CD14-positive monocyte (primary cell): ENCODE measurements around the gene ENTPD7. TPM values are rescaled to one million over a fixed set of nuclear protein-coding genes. Genes with fewer than 3 reads are reported as not detected.
"Not testable (repeated sequence)": the region's sequence is repeated elsewhere in the genome, so short reads cannot be mapped to it uniquely, and the experiment has no call there.

Experiments
- DNase-seq, 3 donors: peaks; one replicate each; pipeline ENCODE4 v3.0.0-alpha.2; 2011 to 2022
- H2AFZ ChIP-seq: 2 replicates; pipeline ENCODE4 v1.6.0; 2012; ENCODE audit warnings: mild to moderate bottlenecking, low read depth, low read length, inconsistent platforms; ENCODE audit not compliant: insufficient read depth, poor library complexity, severe bottlenecking
- H3K27ac ChIP-seq, 2 donors: 1 replicate in 1 of 2; 2 replicates in 1 of 2; pipeline ENCODE4 v1.5.1; 2012 to 2013; ENCODE audit warnings: low read length in 2 of 2, control low read depth in 1 of 2, inconsistent platforms in 1 of 2, low read depth in 1 of 2, mild to moderate bottlenecking in 1 of 2
- H3K27me3 ChIP-seq, 2 donors: one replicate each; pipeline versions ENCODE4 v1.6.0 to v1.6.1; 2011 to 2013; ENCODE audit warnings: low read length in 2 of 2; ENCODE audit not compliant: control insufficient read depth in 2 of 2, insufficient read depth in 2 of 2
- H3K36me3 ChIP-seq, 2 donors: replicated peaks in 1 of 2; 1 replicate in 1 of 2; 2 replicates in 1 of 2; pipeline versions ENCODE4 v1.5.1 to v1.6.1; 2012 to 2013; ENCODE audit warnings: low read length in 2 of 2, control low read depth in 1 of 2, inconsistent platforms in 1 of 2, mild to moderate bottlenecking in 1 of 2; ENCODE audit not compliant: insufficient read depth in 2 of 2, control insufficient read depth in 1 of 2
- H3K4me1 ChIP-seq, 2 donors: 1 replicate in 1 of 2; 2 replicates in 1 of 2; pipeline versions ENCODE4 v1.5.1 to v1.6.1; 2012 to 2013; ENCODE audit warnings: low read length in 2 of 2, control low read depth in 1 of 2, inconsistent platforms in 1 of 2, mild to moderate bottlenecking in 1 of 2, moderate library complexity in 1 of 2; ENCODE audit not compliant: insufficient read depth in 2 of 2, control insufficient read depth in 1 of 2
- H3K4me2 ChIP-seq: replicated peaks from 2 replicates; pipeline ENCODE3; 2012; ENCODE audit warnings: low read length, moderate library complexity, mild to moderate bottlenecking; ENCODE audit not compliant: poor library complexity, severe bottlenecking; ENCODE audit errors: extremely low read depth
- H3K4me3 ChIP-seq, 3 experiments: fragments of 200-600 bp in 1 of 3; sonication (generic) in 1 of 3; replicated peaks in 1 of 3; 1 replicate in 2 of 3; 2 replicates in 1 of 3; pipeline ENCODE4 v1.5.1; 2011 to 2013; ENCODE audit warnings: low read length in 3 of 3, mild to moderate bottlenecking in 3 of 3, control low read depth in 2 of 3, low read depth in 2 of 3, inconsistent platforms in 1 of 3, moderate library complexity in 1 of 3
- H3K79me2 ChIP-seq: 2 replicates; pipeline ENCODE4 v1.6.0; 2012; ENCODE audit warnings: mild to moderate bottlenecking, control low read depth, inconsistent platforms, low read length, moderate library complexity; ENCODE audit not compliant: insufficient read depth
- H3K9ac ChIP-seq: 2 replicates; pipeline ENCODE4 v1.6.0; 2017; ENCODE audit warnings: low read length, mild to moderate bottlenecking; ENCODE audit not compliant: insufficient read depth, poor library complexity, severe bottlenecking
- H3K9me3 ChIP-seq, 2 donors: replicated peaks in 1 of 2; 1 replicate in 1 of 2; 2 replicates in 1 of 2; pipeline versions ENCODE4 v1.5.1 to v1.6.1; 2012 to 2013; ENCODE audit warnings: low read length in 2 of 2, control low read depth in 1 of 2; ENCODE audit not compliant: control insufficient read depth in 1 of 2, insufficient read depth in 1 of 2
- H4K20me1 ChIP-seq: 2 replicates; pipeline ENCODE4 v1.6.0; 2012; ENCODE audit warnings: mild to moderate bottlenecking, low read length, control low read depth, moderate library complexity; ENCODE audit not compliant: insufficient read depth
- H3K27ac Mint-ChIP-seq, 7 donors: one replicate each; pipeline ENCODE4 v1.8.0; 2020; ENCODE audit warnings: mild to moderate bottlenecking in 7 of 7, mixed read lengths in 7 of 7, moderate library complexity in 6 of 7, inconsistent platforms in 2 of 7
- H3K27me3 Mint-ChIP-seq, 3 donors: one replicate each; pipeline ENCODE4 v1.8.0; 2021 to 2022; ENCODE audit warnings: low read depth in 3 of 3, mild to moderate bottlenecking in 3 of 3, mixed read lengths in 3 of 3, moderate library complexity in 3 of 3, inconsistent platforms in 1 of 3
- H3K36me3 Mint-ChIP-seq, 2 donors: one replicate each; pipeline ENCODE4 v1.8.0; 2020; ENCODE audit warnings: mixed read lengths in 2 of 2, inconsistent platforms in 1 of 2, mild to moderate bottlenecking in 1 of 2
- H3K4me1 Mint-ChIP-seq: one replicate; pipeline ENCODE4 v1.8.0; 2020; ENCODE audit warnings: mild to moderate bottlenecking, mixed read lengths
- H3K4me3 Mint-ChIP-seq, 2 donors: one replicate each; pipeline ENCODE4 v1.8.0; 2020; ENCODE audit warnings: mild to moderate bottlenecking in 2 of 2, mixed read lengths in 2 of 2, moderate library complexity in 1 of 2
- H3K9me3 Mint-ChIP-seq, 7 donors: one replicate each; pipeline ENCODE4 v1.8.0; 2020 to 2022; ENCODE audit warnings: mixed read lengths in 7 of 7, mild to moderate bottlenecking in 6 of 7, moderate library complexity in 6 of 7, inconsistent platforms in 2 of 7
- WGBS: methylation state at CpG from one replicate; pipeline ENCODE4 v1.1.5; 2013; ENCODE audit warnings: missing lambda C conversion rate; ENCODE audit not compliant: insufficient coverage; 5-methylcytosine and 5-hydroxymethylcytosine counted together
- intact Hi-C, 2 donors: fragments of 100-400 bp; cut with micrococcal nuclease; formaldehyde crosslinking; loops; one replicate each; pipeline versions ENCODE4 v1.15.0 to v1.15.1; 2023
- polyA plus RNA-seq, 3 donors: library from polyadenylated mRNA; depleted of rRNA in 1 of 3; unstranded in 2 of 3; stranded (reverse) in 1 of 3; fragments of 300-500 nt in 2 of 3; fragments of >200 nt in 1 of 3; fragmentation: Illumina TruSeq in 2 of 3; gene quantifications; 1 replicate in 2 of 3; 2 replicates in 1 of 3; pipeline ENCODE4 v1.2.3, GENCODE V29; 2012 to 2021
- TF ChIP-seq, protein P1 (sequence below): fragments of 200-600 bp; IDR thresholded peaks from one replicate; pipeline ENCODE4 v1.8.0; 2022; ENCODE audit warnings: antibody characterized with exemption, mild to moderate bottlenecking

Gene ENTPD7
- polyA plus RNA-seq, 3 donors = 1.2 to 2.9 (median 2.2) TPM

DNA sequence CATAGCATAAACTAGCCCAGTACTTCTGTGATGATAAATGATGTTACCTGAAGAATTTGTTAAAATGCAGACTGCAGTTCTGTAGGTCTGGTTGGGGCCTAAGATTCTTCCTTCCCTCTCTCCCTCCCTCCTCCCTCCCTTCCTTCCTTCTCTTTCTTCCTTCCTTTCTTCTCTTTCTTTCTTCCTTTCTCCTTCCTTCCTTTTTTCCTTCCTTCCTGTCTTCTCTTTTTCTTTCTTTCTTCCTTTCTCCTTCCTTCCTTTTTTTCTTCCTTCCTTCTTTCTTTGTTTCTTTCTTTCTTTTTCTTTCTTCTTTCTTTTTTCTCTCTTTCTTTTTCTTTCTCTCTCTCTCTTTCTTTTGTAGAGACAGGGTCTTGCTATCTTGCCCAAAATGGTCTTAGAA, 35.4 kb upstream of the ENTPD7 start:
- H4K20me1 ChIP-seq = no peaks in the 10 kb centered on the region
- Mint-ChIP-seq H3K9me3 (peaks cover 0 to 3% (median 2%) of the 10 kb centered on the region in 7 donors), H3K4me3 (no peak overlapping the region), H3K36me3 (no peaks in the 10 kb centered on the region), H3K27me3 (peaks cover 0 to 2% (median 0%) of the 10 kb centered on the region in 3 donors), H3K4me1 (peaks cover 26% of the 10 kb centered on the region), H3K27ac (peak overlapping the region in 3 of 7 donors; percentile 17 to 50 (median 45))
- H3K79me2 ChIP-seq = peaks cover 10% of the 10 kb centered on the region
- no peaks in the 10 kb centered on the region for H3K27me3 ChIP-seq
- no peak for DNase-seq
- H3K4me2 ChIP-seq = no peak overlapping the region
- intact Hi-C loops = loop anchor here (5.0 kb wide), 2 partner anchors 33 to 192 kb away; partner anchors contain the start of genes GOT1 (in 2 of the 2) and ENTPD7 (in 1 of the 2)
- peaks cover 18 to 32% of the 10 kb centered on the region in 2 donors for H3K4me1 ChIP-seq
- no peak overlapping the region for H3K4me3 ChIP-seq
- no peak overlapping the region for H3K27ac ChIP-seq
- H3K9ac ChIP-seq = no peak overlapping the region
- H2AFZ ChIP-seq = no peak overlapping the region
- no peaks in the 10 kb centered on the region for H3K36me3 ChIP-seq
- no peaks in the 10 kb centered on the region for H3K9me3 ChIP-seq
- TF ChIP-seq, protein P1, sequence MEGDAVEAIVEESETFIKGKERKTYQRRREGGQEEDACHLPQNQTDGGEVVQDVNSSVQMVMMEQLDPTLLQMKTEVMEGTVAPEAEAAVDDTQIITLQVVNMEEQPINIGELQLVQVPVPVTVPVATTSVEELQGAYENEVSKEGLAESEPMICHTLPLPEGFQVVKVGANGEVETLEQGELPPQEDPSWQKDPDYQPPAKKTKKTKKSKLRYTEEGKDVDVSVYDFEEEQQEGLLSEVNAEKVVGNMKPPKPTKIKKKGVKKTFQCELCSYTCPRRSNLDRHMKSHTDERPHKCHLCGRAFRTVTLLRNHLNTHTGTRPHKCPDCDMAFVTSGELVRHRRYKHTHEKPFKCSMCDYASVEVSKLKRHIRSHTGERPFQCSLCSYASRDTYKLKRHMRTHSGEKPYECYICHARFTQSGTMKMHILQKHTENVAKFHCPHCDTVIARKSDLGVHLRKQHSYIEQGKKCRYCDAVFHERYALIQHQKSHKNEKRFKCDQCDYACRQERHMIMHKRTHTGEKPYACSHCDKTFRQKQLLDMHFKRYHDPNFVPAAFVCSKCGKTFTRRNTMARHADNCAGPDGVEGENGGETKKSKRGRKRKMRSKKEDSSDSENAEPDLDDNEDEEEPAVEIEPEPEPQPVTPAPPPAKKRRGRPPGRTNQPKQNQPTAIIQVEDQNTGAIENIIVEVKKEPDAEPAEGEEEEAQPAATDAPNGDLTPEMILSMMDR = no peak

DNA sequence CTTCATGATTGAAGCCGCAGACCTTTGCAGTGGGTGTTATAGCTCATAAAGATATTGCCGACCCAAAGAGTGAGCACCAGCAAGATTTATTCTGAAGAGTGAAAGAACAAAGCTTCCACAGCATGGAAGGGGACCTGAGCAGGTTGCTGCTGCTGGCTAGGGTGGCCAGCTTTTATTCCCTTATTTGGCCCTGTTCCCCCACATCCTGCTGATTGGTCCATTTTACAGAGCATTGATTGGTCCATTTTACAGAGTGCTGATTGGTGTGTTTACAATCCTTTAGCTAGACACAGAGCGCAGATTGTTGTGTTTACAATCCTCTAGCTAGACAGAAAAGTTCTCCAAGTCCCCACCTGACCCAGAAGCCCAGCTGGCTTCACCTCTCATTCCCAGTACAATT, 34.2 kb upstream of the ENTPD7 start:
- H3K4me1 ChIP-seq = peaks cover 10 to 22% of the 10 kb centered on the region in 2 donors
- H3K9me3 ChIP-seq, H4K20me1 ChIP-seq, H3K9me3 Mint-ChIP-seq, H3K4me3 Mint-ChIP-seq, H3K9ac ChIP-seq, H2AFZ ChIP-seq, H3K27me3 Mint-ChIP-seq, H3K4me2 ChIP-seq, DNase-seq, H3K27ac Mint-ChIP-seq, H3K79me2 ChIP-seq, H3K36me3 Mint-ChIP-seq, H3K4me3 ChIP-seq, H3K27me3 ChIP-seq, H3K27ac ChIP-seq, H3K36me3 ChIP-seq: not testable (repeated sequence)
- intact Hi-C loops = loop anchor here in 1 of 2 donors (5.0 kb wide), 1 partner anchor 87 kb away; no protein-coding TSS in a partner anchor
- H3K4me1 Mint-ChIP-seq = peaks cover 21% of the 10 kb centered on the region
- WGBS = 0% methylated on average over 1 of the region's 3 CpGs
